ENCODE measurements around the gene B4GALNT2. TPM values are rescaled to one million over a fixed set of nuclear protein-coding genes. Genes with fewer than 3 reads are reported as not detected.

Gene B4GALNT2
- total and polyA plus RNA-seq, 2 of the 13 experiments (the other 11 are each of a cell fraction or from before 2014, with no cell fraction given), result not detected

DNA sequence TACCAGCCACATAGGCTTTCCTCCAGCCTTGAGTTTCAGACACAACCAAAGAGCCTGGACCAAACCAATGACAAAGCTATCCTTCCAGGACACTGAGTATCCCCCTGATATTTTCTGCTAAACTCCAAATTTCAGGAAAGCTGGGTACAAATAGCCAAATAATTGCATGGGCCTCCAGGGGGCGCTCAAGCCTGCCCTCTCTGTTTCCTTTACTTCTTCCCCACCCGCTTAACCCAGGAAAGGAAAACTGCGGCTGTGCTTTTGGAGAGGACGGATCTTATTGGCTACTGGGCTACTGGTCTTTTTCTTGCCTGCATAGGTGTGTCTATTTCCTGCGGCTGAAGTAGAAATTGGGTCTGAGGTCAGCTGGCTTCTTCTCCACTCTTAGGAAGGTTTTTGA is 47.7 kb downstream of the B4GALNT2 start (continued):
- TF ChIP-seq, protein P1, sequence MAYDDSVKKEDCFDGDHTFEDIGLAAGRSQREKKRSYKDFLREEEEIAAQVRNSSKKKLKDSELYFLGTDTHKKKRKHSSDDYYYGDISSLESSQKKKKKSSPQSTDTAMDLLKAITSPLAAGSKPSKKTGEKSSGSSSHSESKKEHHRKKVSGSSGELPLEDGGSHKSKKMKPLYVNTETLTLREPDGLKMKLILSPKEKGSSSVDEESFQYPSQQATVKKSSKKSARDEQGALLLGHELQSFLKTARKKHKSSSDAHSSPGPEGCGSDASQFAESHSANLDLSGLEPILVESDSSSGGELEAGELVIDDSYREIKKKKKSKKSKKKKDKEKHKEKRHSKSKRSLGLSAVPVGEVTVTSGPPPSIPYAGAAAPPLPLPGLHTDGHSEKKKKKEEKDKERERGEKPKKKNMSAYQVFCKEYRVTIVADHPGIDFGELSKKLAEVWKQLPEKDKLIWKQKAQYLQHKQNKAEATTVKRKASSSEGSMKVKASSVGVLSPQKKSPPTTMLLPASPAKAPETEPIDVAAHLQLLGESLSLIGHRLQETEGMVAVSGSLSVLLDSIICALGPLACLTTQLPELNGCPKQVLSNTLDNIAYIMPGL (CRISPR knock-in tag; IDR thresholded peaks at IDR 0.05; ENCODE audit: borderline replicate concordance in 1 of 2, low read depth in 1 of 2), result peak; percentile 44 to 63; a peak in 1 of 4 replicates
- TF ChIP-seq, protein P2, sequence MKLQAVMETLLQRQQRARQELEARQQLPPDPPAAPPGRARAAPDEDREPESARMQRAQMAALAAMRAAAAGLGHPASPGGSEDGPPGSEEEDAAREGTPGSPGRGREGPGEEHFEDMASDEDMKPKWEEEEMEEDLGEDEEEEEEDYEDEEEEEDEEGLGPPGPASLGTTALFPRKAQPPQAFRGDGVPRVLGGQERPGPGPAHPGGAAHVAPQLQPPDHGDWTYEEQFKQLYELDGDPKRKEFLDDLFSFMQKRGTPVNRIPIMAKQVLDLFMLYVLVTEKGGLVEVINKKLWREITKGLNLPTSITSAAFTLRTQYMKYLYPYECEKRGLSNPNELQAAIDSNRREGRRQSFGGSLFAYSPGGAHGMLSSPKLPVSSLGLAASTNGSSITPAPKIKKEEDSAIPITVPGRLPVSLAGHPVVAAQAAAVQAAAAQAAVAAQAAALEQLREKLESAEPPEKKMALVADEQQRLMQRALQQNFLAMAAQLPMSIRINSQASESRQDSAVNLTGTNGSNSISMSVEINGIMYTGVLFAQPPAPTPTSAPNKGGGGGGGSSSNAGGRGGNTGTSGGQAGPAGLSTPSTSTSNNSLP (IDR thresholded peaks at IDR 0.05; ENCODE audit: low read depth, low read length), result peak; percentile 57; the same call in 1 of the 2 replicates
- TF ChIP-seq ZNF816 (CRISPR knock-in tag; IDR thresholded peaks at IDR 0.05; ENCODE audit: borderline replicate concordance) (no peak), ELF3 (CRISPR knock-in tag; IDR thresholded peaks at IDR 0.05) (0 out of 2 replicates have a peak, but pooled peaks have one; percentile 23), HOXA3 (CRISPR knock-in tag; IDR thresholded peaks at IDR 0.05) (0 out of 2 replicates have a peak, but pooled peaks have one; percentile 16), CCDC6 (CRISPR knock-in tag; IDR thresholded peaks at IDR 0.05) (0 out of 2 replicates have a peak, but pooled peaks have one; percentile 37), ZNF143 (CRISPR knock-in tag; IDR thresholded peaks at IDR 0.05) (no peak), TBP (CRISPR knock-in tag; IDR thresholded peaks at IDR 0.05) (no peak), FOXA1 (IDR thresholded peaks at IDR 0.05) (no peak), FOXA1 (CRISPR knock-in tag; IDR thresholded peaks at IDR 0.05) (no peak), MTF1 (CRISPR knock-in tag; IDR thresholded peaks at IDR 0.05) (no peak), HHEX (CRISPR knock-in tag; IDR thresholded peaks at IDR 0.05) (no peak), ZNF17 (CRISPR knock-in tag; IDR thresholded peaks at IDR 0.05) (no peak), PAF1 (CRISPR knock-in tag; IDR thresholded peaks at IDR 0.05) (no peak), KAT2B (IDR thresholded peaks at IDR 0.05; ENCODE audit: borderline replicate concordance, low read depth, low read length) (no peak), ZNF737 (CRISPR knock-in tag; IDR thresholded peaks at IDR 0.05; ENCODE audit: borderline replicate concordance) (no peak), ZNF660 (CRISPR knock-in tag; IDR thresholded peaks at IDR 0.05; ENCODE audit: borderline replicate concordance, low read depth) (no peak), NFKB2 (CRISPR knock-in tag; IDR thresholded peaks at IDR 0.05; ENCODE audit: borderline replicate concordance) (no peak), ZNF138 (CRISPR knock-in tag; IDR thresholded peaks at IDR 0.05; ENCODE audit: low read depth) (no peak), ZNF296 (CRISPR knock-in tag; conservative IDR thresholded peaks at IDR 0.05) (no peak)
- TF ChIP-seq, protein P3, sequence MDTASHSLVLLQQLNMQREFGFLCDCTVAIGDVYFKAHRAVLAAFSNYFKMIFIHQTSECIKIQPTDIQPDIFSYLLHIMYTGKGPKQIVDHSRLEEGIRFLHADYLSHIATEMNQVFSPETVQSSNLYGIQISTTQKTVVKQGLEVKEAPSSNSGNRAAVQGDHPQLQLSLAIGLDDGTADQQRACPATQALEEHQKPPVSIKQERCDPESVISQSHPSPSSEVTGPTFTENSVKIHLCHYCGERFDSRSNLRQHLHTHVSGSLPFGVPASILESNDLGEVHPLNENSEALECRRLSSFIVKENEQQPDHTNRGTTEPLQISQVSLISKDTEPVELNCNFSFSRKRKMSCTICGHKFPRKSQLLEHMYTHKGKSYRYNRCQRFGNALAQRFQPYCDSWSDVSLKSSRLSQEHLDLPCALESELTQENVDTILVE (CRISPR knock-in tag; IDR thresholded peaks at IDR 0.05), result peak; percentile 45; the same call in 1 of the 2 replicates
- TF ChIP-seq, protein P4, sequence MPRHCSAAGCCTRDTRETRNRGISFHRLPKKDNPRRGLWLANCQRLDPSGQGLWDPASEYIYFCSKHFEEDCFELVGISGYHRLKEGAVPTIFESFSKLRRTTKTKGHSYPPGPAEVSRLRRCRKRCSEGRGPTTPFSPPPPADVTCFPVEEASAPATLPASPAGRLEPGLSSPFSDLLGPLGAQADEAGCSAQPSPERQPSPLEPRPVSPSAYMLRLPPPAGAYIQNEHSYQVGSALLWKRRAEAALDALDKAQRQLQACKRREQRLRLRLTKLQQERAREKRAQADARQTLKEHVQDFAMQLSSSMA (CRISPR knock-in tag; IDR thresholded peaks at IDR 0.05), result no peak
- TF ChIP-seq, protein P5, sequence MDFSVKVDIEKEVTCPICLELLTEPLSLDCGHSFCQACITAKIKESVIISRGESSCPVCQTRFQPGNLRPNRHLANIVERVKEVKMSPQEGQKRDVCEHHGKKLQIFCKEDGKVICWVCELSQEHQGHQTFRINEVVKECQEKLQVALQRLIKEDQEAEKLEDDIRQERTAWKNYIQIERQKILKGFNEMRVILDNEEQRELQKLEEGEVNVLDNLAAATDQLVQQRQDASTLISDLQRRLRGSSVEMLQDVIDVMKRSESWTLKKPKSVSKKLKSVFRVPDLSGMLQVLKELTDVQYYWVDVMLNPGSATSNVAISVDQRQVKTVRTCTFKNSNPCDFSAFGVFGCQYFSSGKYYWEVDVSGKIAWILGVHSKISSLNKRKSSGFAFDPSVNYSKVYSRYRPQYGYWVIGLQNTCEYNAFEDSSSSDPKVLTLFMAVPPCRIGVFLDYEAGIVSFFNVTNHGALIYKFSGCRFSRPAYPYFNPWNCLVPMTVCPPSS (IDR thresholded peaks at IDR 0.05), result no peak
- TF ChIP-seq, protein P6, sequence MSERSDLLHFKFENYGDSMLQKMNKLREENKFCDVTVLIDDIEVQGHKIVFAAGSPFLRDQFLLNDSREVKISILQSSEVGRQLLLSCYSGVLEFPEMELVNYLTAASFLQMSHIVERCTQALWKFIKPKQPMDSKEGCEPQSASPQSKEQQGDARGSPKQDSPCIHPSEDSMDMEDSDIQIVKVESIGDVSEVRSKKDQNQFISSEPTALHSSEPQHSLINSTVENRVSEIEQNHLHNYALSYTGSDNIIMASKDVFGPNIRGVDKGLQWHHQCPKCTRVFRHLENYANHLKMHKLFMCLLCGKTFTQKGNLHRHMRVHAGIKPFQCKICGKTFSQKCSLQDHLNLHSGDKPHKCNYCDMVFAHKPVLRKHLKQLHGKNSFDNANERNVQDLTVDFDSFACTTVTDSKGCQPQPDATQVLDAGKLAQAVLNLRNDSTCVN (CRISPR knock-in tag; IDR thresholded peaks at IDR 0.05; ENCODE audit: borderline replicate concordance), result no peak
